Lower leg skin (tissue), 3 donors: ENCODE results near the gene HK2.

Source experiments
- POLR2A ChIP-seq, 2 donors: fragments of 450-650 bp; IDR thresholded peaks; one replicate each; pipeline ENCODE4 v1.6.1; 2016 to 2017; ENCODE audit warnings: antibody characterized with exemption in 2 of 2, mild to moderate bottlenecking in 1 of 2, moderate library complexity in 1 of 2
- TF ChIP-seq, protein P1 (sequence below), 3 donors: fragments of 450-650 bp; IDR thresholded peaks; one replicate each; pipeline ENCODE4 v1.5.1; 2016; ENCODE audit warnings: antibody characterized with exemption in 3 of 3, mild to moderate bottlenecking in 3 of 3, moderate library complexity in 2 of 3

DNA sequence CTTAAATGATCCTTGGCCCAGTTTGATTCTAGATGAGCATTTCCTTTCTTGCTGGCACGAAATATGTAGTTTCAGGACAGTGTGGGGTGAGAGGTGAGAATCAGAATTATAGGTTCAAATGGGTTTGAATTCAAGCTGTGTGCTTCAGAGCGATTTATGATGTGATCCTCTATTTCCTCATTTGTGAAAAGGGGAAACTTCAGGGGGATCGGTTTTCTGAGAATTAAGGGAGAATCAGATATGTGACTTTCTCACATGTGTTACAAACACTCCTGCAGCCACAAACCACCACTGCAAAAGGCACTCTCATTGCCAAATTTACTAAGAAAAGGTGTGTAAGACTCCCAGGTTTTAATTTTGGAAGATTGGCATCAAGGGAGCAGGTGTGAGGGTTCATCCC lies 24.4 kb downstream of the HK2 start:
- no peak for TF ChIP-seq POLR2A (IDR thresholded peaks at IDR 0.05)
- TF ChIP-seq, protein P1, sequence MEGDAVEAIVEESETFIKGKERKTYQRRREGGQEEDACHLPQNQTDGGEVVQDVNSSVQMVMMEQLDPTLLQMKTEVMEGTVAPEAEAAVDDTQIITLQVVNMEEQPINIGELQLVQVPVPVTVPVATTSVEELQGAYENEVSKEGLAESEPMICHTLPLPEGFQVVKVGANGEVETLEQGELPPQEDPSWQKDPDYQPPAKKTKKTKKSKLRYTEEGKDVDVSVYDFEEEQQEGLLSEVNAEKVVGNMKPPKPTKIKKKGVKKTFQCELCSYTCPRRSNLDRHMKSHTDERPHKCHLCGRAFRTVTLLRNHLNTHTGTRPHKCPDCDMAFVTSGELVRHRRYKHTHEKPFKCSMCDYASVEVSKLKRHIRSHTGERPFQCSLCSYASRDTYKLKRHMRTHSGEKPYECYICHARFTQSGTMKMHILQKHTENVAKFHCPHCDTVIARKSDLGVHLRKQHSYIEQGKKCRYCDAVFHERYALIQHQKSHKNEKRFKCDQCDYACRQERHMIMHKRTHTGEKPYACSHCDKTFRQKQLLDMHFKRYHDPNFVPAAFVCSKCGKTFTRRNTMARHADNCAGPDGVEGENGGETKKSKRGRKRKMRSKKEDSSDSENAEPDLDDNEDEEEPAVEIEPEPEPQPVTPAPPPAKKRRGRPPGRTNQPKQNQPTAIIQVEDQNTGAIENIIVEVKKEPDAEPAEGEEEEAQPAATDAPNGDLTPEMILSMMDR (IDR thresholded peaks at IDR 0.05), result no peak
